Stimulated activated CD4-positive, alpha-beta T cell treated with anti-CD3 and anti-CD28 coated beads, Interleukin-2, amount 100 ng/mL, for 24 hours (primary cell): ENCODE measurements around the gene C16orf96.

Experiments
- DNase-seq, 2 donors: peaks; one replicate each; pipeline ENCODE4 v3.0.0-alpha.2; 2020

Gene C16orf96

GRCh38 chr16:4556112-4556511, at the start of gene C16orf96:
TSS of gene C16orf96 (plus strand) at chr16:4556340. CDS start at chr16:4556490, 150 bp downstream.
- DNase-seq, result no peak

GRCh38 chr16:4506450-4506849, 49.7 kb upstream of the C16orf96 start:
- peak; percentile 51 to 57 for DNase-seq

GRCh38 chr16:4507588-4508345, 48.4 kb upstream of the C16orf96 start:
- no peak for DNase-seq

- DNase-seq, result no peak
Measured at GRCh38 chr16:4508806-4509205, 47.3 kb upstream of the C16orf96 start.

- DNase-seq, result no peak
Measured at GRCh38 chr16:4509420-4509819, 46.7 kb upstream of the C16orf96 start.

- DNase-seq, result no peak
Measured at GRCh38 chr16:4510131-4510530, 46.0 kb upstream of the C16orf96 start.

- no peak for DNase-seq
Measured at GRCh38 chr16:4510747-4511426, 45.3 kb upstream of the C16orf96 start.

- DNase-seq, result peak in 1 of 2 donors; percentile 26
Measured at GRCh38 chr16:4511441-4512082, 44.6 kb upstream of the C16orf96 start.

- no peak for DNase-seq
Measured at GRCh38 chr16:4512473-4512872, 43.7 kb upstream of the C16orf96 start.

GRCh38 chr16:4513086-4513860, 42.9 kb upstream of the C16orf96 start:
- DNase-seq, result no peak

- no peak for DNase-seq
Measured at GRCh38 chr16:4513881-4514280, 42.3 kb upstream of the C16orf96 start.

- no peak for DNase-seq
Measured at GRCh38 chr16:4514606-4515005, 41.5 kb upstream of the C16orf96 start.

- DNase-seq, result no peak
Measured at GRCh38 chr16:4515611-4516233, 40.4 kb upstream of the C16orf96 start.

- no peak for DNase-seq
Measured at GRCh38 chr16:4517812-4518680, 38.1 kb upstream of the C16orf96 start.

GRCh38 chr16:4519274-4520058, 36.7 kb upstream of the C16orf96 start:
- DNase-seq, result no peak

GRCh38 chr16:4520913-4521312, 35.2 kb upstream of the C16orf96 start:
- no peak for DNase-seq

GRCh38 chr16:4522051-4522581, 34.0 kb upstream of the C16orf96 start:
- no peak for DNase-seq

GRCh38 chr16:4523686-4524085, 32.5 kb upstream of the C16orf96 start:
- no peak for DNase-seq

- no peak for DNase-seq
Measured at GRCh38 chr16:4524571-4524970, 31.6 kb upstream of the C16orf96 start.

- no peak for DNase-seq
Measured at GRCh38 chr16:4525069-4525468, 31.1 kb upstream of the C16orf96 start.
